Esophagus muscularis mucosa (tissue), 4 donors: ENCODE measurements around the gene TSC22D3. TPM values are rescaled to one million over a fixed set of nuclear protein-coding genes. Genes with fewer than 3 reads are reported as not detected.

Source experiments
- DNase-seq: peaks from one replicate; pipeline ENCODE4 v3.0.0-alpha.2; 2017; ENCODE audit errors: extremely low spot score
- H3K27ac ChIP-seq, 4 donors: fragments of 200-600 bp; sonication (generic); replicated peaks in 1 of 4; 1 replicate in 3 of 4; 2 replicates in 1 of 4; pipeline ENCODE4 v1.5.1; 2016 to 2019; ENCODE audit warnings: mild to moderate bottlenecking in 1 of 4
- H3K27me3 ChIP-seq, 4 donors: fragments of 200-600 bp; sonication (generic); one replicate each; pipeline versions ENCODE4 v1.5.1 to v1.6.0; 2016 to 2019
- H3K36me3 ChIP-seq, 4 donors: fragments of 200-600 bp; sonication (generic); one replicate each; pipeline ENCODE4 v1.5.1; 2016 to 2019
- H3K4me1 ChIP-seq, 4 donors: fragments of 200-600 bp; sonication (generic); one replicate each; pipeline ENCODE4 v1.5.1; 2016 to 2019
- H3K4me3 ChIP-seq, 4 donors: fragments of 200-600 bp; sonication (generic); 1 replicate in 2 of 4; 2 replicates in 2 of 4; pipeline ENCODE4 v1.5.1; 2016 to 2019; ENCODE audit warnings: mild to moderate bottlenecking in 4 of 4, moderate library complexity in 1 of 4
- H3K9me3 ChIP-seq, 4 donors: fragments of 200-600 bp; sonication (generic); 1 replicate in 3 of 4; 2 replicates in 1 of 4; pipeline ENCODE4 v1.5.1; 2016 to 2019
- EP300 ChIP-seq: sonication (generic); formaldehyde crosslinking; IDR thresholded peaks from one replicate; pipeline ENCODE4 v1.6.1; 2017; ENCODE audit warnings: antibody characterized with exemption
- POLR2A ChIP-seq: fragments of 450-650 bp; IDR thresholded peaks from one replicate; pipeline ENCODE4 v1.6.1; 2017; ENCODE audit warnings: antibody characterized with exemption, moderate library complexity, mild to moderate bottlenecking, low read depth
- POLR2AphosphoS5 ChIP-seq, 2 donors: sonication (generic); formaldehyde crosslinking; IDR thresholded peaks; one replicate each; pipeline ENCODE4 v1.6.1; 2017; ENCODE audit warnings: antibody characterized with exemption in 2 of 2
- WGBS: methylation state at CpG from one replicate; pipeline ENCODE4 v1.1.5; 2018; 5-methylcytosine and 5-hydroxymethylcytosine counted together
- intact Hi-C: fragments of 100-400 bp; cut with DNase I; formaldehyde crosslinking; loops from one replicate; pipeline ENCODE4 v1.15.1; 2023
- total RNA-seq, 4 donors: library from RNA; depleted of rRNA; stranded (reverse); fragments of >200 nt; gene quantifications; one replicate each; pipeline versions ENCODE4 v1.1.0 to v1.2.1, GENCODE V29; 2016
- TF ChIP-seq, protein P1 (sequence below), 3 experiments: fragments of 200-600 bp in 2 of 3; fragments of 450-650 bp in 1 of 3; sonication (generic) in 2 of 3; IDR thresholded peaks; one replicate each; pipeline ENCODE4 v1.5.1; 2017 to 2019; ENCODE audit warnings: antibody characterized with exemption in 3 of 3, mild to moderate bottlenecking in 2 of 3, moderate library complexity in 1 of 3

The TSC22D3 gene
- total RNA-seq, 4 donors from 2014 or later = 389 to 1,047 (median 786) TPM

DNA sequence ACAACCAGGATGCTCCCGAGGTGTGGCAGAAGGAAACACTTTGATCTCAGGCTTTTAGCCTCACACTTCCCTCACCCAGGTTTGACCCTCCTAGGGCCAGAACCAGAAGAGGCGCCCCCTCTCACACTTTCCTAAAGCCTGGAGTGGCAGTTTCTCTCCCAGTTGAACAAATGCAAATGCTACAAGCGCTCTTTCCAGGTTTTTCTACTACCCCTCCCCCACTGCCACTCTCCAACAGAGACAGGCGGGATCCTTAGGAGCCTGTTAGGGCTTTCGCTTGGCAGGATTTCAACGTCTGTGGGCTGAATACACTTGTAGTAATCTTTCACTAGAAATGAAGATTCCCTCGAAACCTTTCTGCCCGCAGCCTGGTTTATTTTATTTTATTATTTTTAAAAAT, 2.4 kb downstream of the TSC22D3 start:
- DNase-seq = no peak
- H3K9me3 ChIP-seq = no peaks in the 10 kb centered on the region
- peaks cover 0 to 3% (median 0%) of the 10 kb centered on the region in 4 donors for H3K36me3 ChIP-seq
- peaks cover 4 to 66% (median 41%) of the 10 kb centered on the region in 4 donors for H3K4me1 ChIP-seq
- peak overlapping the region; percentile 62 to 76 (median 66) for H3K4me3 ChIP-seq
- intact Hi-C loops = loop anchor here (10.0 kb wide), 1 partner anchor 1288 kb away; no protein-coding TSS in a partner anchor
- TF ChIP-seq EP300 (no peak), POLR2AphosphoS5 (IDR thresholded peaks at IDR 0.05) (no peak), POLR2A (no peak)
- TF ChIP-seq, protein P1, sequence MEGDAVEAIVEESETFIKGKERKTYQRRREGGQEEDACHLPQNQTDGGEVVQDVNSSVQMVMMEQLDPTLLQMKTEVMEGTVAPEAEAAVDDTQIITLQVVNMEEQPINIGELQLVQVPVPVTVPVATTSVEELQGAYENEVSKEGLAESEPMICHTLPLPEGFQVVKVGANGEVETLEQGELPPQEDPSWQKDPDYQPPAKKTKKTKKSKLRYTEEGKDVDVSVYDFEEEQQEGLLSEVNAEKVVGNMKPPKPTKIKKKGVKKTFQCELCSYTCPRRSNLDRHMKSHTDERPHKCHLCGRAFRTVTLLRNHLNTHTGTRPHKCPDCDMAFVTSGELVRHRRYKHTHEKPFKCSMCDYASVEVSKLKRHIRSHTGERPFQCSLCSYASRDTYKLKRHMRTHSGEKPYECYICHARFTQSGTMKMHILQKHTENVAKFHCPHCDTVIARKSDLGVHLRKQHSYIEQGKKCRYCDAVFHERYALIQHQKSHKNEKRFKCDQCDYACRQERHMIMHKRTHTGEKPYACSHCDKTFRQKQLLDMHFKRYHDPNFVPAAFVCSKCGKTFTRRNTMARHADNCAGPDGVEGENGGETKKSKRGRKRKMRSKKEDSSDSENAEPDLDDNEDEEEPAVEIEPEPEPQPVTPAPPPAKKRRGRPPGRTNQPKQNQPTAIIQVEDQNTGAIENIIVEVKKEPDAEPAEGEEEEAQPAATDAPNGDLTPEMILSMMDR (IDR thresholded peaks at IDR 0.05) = no peak
- peaks cover 0 to 9% (median 0%) of the 10 kb centered on the region in 4 donors for H3K27me3 ChIP-seq
- 54% methylated on average over 8 of the region's 8 CpGs for WGBS
- H3K27ac ChIP-seq = peak overlapping the region in 2 of 4 donors; percentile 84 to 92

DNA sequence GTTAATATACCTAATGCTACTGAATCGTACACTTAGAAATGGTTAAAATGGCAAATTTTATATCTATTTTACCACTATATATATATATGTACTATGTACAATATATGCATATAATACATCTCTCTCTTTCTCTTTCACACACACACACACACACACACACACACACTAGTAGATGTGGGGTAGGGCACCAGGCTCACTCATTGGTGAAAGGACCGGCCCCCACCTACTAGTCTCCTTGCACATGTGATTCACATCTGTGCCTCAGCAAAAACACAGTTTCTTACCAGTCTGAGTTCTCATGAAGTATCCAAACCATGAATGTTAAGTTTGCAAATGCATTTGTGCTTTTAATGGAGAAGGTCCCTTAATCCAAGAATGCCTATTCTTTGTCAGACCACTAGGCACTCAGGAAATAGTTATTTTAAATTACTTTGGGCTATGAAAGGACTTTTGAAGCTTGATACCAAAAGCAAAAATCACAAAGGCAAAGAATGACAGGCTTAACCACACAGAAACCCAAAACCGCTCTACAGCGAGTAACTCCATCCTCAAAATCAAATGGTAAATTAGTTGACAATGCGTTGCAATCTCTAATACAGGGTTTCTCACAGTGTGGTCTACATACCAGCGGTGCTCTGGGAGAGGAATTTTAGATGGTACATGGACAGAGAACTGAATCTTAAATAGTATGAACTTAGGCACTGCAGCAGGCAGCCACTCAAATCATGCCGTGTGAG, 5.8 kb downstream of the TSC22D3 start:
- 88% methylated on average over 7 of the region's 7 CpGs for WGBS
- intact Hi-C loops = loop anchor here (10.0 kb wide), 1 partner anchor 1285 kb away; no protein-coding TSS in a partner anchor
- H3K27me3 ChIP-seq = peaks cover 0 to 5% (median 0%) of the 10 kb centered on the region in 4 donors
- H3K36me3 ChIP-seq = peaks cover 0 to 3% (median 0%) of the 10 kb centered on the region in 4 donors
- no peak overlapping the region for H3K27ac ChIP-seq
- DNase-seq = no peak
- TF ChIP-seq, protein P1 (IDR thresholded peaks at IDR 0.05) = no peak
- TF ChIP-seq EP300 (no peak), POLR2AphosphoS5 (IDR thresholded peaks at IDR 0.05) (no peak), POLR2A (no peak)
- no peaks in the 10 kb centered on the region for H3K9me3 ChIP-seq
- H3K4me1 ChIP-seq = peaks cover 0 to 75% (median 38%) of the 10 kb centered on the region in 4 donors
- no peak overlapping the region for H3K4me3 ChIP-seq

DNA sequence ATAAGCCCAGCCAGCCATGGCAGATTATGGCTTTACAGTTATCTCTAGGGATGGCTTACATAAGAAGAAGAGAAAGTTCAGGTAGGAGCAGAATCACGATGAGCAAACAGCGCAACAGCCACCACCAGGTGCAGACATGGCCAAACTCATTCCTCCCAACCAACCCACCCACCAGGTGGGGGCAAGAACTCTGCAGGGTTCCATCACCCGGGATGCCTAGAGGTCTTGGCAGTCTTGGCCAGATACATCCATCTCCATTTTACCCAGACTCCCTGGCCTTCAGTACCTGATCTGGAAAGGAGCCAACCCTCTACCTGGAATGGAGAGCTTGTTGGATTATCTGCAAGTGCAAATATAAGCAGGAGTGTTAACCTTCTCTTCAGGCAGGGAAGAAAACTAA, 7.5 kb downstream of the TSC22D3 start:
- H3K4me3 ChIP-seq = no peak overlapping the region
- 76% methylated on average over 3 of the region's 3 CpGs for WGBS
- no peaks in the 10 kb centered on the region for H3K9me3 ChIP-seq
- DNase-seq = no peak
- H3K27ac ChIP-seq = peak overlapping the region in 1 of 4 donors; percentile 59
- peaks cover 0 to 3% (median 0%) of the 10 kb centered on the region in 4 donors for H3K36me3 ChIP-seq
- intact Hi-C loops = no loop called here
- peaks cover 0 to 59% (median 22%) of the 10 kb centered on the region in 4 donors for H3K4me1 ChIP-seq
- TF ChIP-seq POLR2AphosphoS5 (IDR thresholded peaks at IDR 0.05) = no peak
- TF ChIP-seq, protein P1 (IDR thresholded peaks at IDR 0.05) = no peak
- TF ChIP-seq EP300 = no peak
- TF ChIP-seq POLR2A = no peak
- H3K27me3 ChIP-seq = peaks cover 0 to 5% (median 0%) of the 10 kb centered on the region in 4 donors

DNA sequence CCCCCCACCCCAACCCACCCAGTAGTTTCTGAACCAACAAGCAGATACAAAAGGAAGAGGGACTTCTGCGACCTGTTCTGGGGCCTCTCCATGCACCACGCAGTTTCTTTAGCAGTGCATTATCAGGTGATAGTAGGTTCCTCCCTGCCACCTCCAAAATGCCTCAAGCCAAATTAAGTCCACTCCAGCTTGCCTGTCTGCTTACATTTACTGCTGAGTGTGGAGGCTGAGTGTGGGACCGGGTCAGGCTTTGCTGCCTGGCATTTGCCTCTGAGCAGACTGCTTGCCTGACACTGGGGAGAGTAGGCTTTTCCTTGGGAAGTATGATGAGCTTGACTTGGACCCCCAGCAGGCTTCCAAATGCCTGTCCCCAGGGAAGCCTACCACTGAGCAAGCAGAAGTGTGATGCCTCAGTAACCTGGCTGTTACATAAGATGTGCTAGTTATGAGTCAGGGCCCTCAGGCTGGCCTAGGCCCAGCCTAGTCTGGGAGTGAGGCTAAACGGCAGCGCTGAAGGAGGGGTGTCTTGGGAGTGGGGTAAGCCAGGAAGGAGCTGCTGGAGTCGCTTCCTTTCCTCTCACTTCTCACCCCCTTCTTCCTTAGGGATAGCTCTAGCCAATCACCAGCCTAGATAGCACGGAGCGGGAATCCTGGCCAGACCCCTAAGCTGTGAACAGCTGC, 9.0 kb downstream of the TSC22D3 start:
- no peaks in the 10 kb centered on the region for H3K9me3 ChIP-seq
- DNase-seq = no peak
- no peak overlapping the region for H3K4me3 ChIP-seq
- peaks cover 0 to 5% (median 0%) of the 10 kb centered on the region in 4 donors for H3K27me3 ChIP-seq
- intact Hi-C loops = no loop called here
- 52% methylated on average over 8 of the region's 8 CpGs for WGBS
- H3K4me1 ChIP-seq = peaks cover 0 to 46% (median 14%) of the 10 kb centered on the region in 4 donors
- TF ChIP-seq POLR2AphosphoS5 (IDR thresholded peaks at IDR 0.05) = peak; percentile 35 to 43
- no peak for TF ChIP-seq EP300
- H3K36me3 ChIP-seq = peaks cover 0 to 3% (median 0%) of the 10 kb centered on the region in 4 donors
- H3K27ac ChIP-seq = peak overlapping the region; percentile 33 to 59 (median 56)
